ENCODE results near the gene CAMK2D.

Gene CAMK2D

GRCh38 chr4:113781439-113782040 lies 20.0 kb upstream of the CAMK2D start:
- H3K79me1 ChIP-seq (ENCODE audit: low read length): no peaks in the 10 kb centered on the region
- H3K56ac ChIP-seq (ENCODE audit: low read length): no peak overlapping the region
- no peaks in the 10 kb centered on the region for H3K4me1 ChIP-seq (ENCODE audit: control insufficient read depth, low read depth, low read length)
- peak; percentile 20 for DNase-seq
- H4K8ac ChIP-seq (ENCODE audit: low read depth, low read length): no peak overlapping the region
- H2BK15ac ChIP-seq (replicated peaks; ENCODE audit: low read depth): no peak overlapping the region
- H2BK120ac ChIP-seq (ENCODE audit: low read depth, low read length): no peak overlapping the region
- H3K27me3 ChIP-seq (ENCODE audit: insufficient read depth, low read length, poor library complexity): no peaks in the 10 kb centered on the region
- H4K5ac ChIP-seq (ENCODE audit: low read length): no peak overlapping the region
- no peak overlapping the region for H3K9ac ChIP-seq (ENCODE audit: low read length)
- no peak overlapping the region for H2BK5ac ChIP-seq (ENCODE audit: low read length)
- no CpG with 5 or more reads among the region's 2 CpGs for WGBS (ENCODE audit: extremely low coverage, insufficient coverage, low lambda C conversion rate)
- H3K23ac ChIP-seq (ENCODE audit: low read length): no peak overlapping the region
- H3K36me3 ChIP-seq (ENCODE audit: control insufficient read depth, insufficient read depth, low read length): no peaks in the 10 kb centered on the region
- no peaks in the 10 kb centered on the region for H3K79me2 ChIP-seq (ENCODE audit: control insufficient read depth, insufficient read depth, low read length)
- no peak overlapping the region for H3K18ac ChIP-seq (ENCODE audit: low read length)
- no peak overlapping the region for H3K4ac ChIP-seq (ENCODE audit: low read depth, low read length)
- no peak overlapping the region for H2AK5ac ChIP-seq (ENCODE audit: low read length)
- no peak overlapping the region for H3K27ac ChIP-seq (ENCODE audit: low read depth, low read length)
- no peak overlapping the region for H3K4me3 ChIP-seq (ENCODE audit: low read length)
- H3K4me2 ChIP-seq (ENCODE audit: low read length): no peak overlapping the region

GRCh38 chr4:113776679-113777078 lies 15.1 kb upstream of the CAMK2D start:
- Histone ChIP-seq H3K4me1 (ENCODE audit: control insufficient read depth, low read depth, low read length) (no peaks in the 10 kb centered on the region), H3K27ac (ENCODE audit: low read depth, low read length) (no peak overlapping the region), H3K18ac (ENCODE audit: low read length) (no peak overlapping the region), H3K4me2 (ENCODE audit: low read length) (no peak overlapping the region), H2BK120ac (ENCODE audit: low read depth, low read length) (no peak overlapping the region), H3K4ac (ENCODE audit: low read depth, low read length) (no peak overlapping the region), H4K5ac (ENCODE audit: low read length) (no peak overlapping the region), H3K56ac (ENCODE audit: low read length) (no peak overlapping the region), H3K4me3 (ENCODE audit: low read length) (no peak overlapping the region), H2BK5ac (ENCODE audit: low read length) (no peak overlapping the region), H3K36me3 (ENCODE audit: control insufficient read depth, insufficient read depth, low read length) (no peaks in the 10 kb centered on the region), H3K79me1 (ENCODE audit: low read length) (no peaks in the 10 kb centered on the region), H4K8ac (ENCODE audit: low read depth, low read length) (no peak overlapping the region), H3K79me2 (ENCODE audit: control insufficient read depth, insufficient read depth, low read length) (no peaks in the 10 kb centered on the region), H3K27me3 (ENCODE audit: insufficient read depth, low read length, poor library complexity) (no peaks in the 10 kb centered on the region), H3K23ac (ENCODE audit: low read length) (no peak overlapping the region), H2AK5ac (ENCODE audit: low read length) (no peak overlapping the region), H2BK15ac (replicated peaks; ENCODE audit: low read depth) (no peak overlapping the region), H3K9ac (ENCODE audit: low read length) (no peak overlapping the region)
- WGBS (ENCODE audit: extremely low coverage, insufficient coverage, low lambda C conversion rate): no CpG with 5 or more reads among the region's 11 CpGs
- DNase-seq: peak; percentile 33

- H3K9ac ChIP-seq (ENCODE audit: low read length): no peak overlapping the region
- H3K27ac ChIP-seq (ENCODE audit: low read depth, low read length): no peak overlapping the region
- no peak overlapping the region for H4K8ac ChIP-seq (ENCODE audit: low read depth, low read length)
- H3K4me3 ChIP-seq (ENCODE audit: low read length): no peak overlapping the region
- H2BK120ac ChIP-seq (ENCODE audit: low read depth, low read length): no peak overlapping the region
- no peak for DNase-seq
- no peak overlapping the region for H3K56ac ChIP-seq (ENCODE audit: low read length)
- no peak overlapping the region for H4K5ac ChIP-seq (ENCODE audit: low read length)
- no peaks in the 10 kb centered on the region for H3K79me2 ChIP-seq (ENCODE audit: control insufficient read depth, insufficient read depth, low read length)
- H3K23ac ChIP-seq (ENCODE audit: low read length): no peak overlapping the region
- no peak overlapping the region for H2AK5ac ChIP-seq (ENCODE audit: low read length)
- no peaks in the 10 kb centered on the region for H3K27me3 ChIP-seq (ENCODE audit: insufficient read depth, low read length, poor library complexity)
- no peaks in the 10 kb centered on the region for H3K4me1 ChIP-seq (ENCODE audit: control insufficient read depth, low read depth, low read length)
- no peak overlapping the region for H3K4ac ChIP-seq (ENCODE audit: low read depth, low read length)
- no peak overlapping the region for H2BK15ac ChIP-seq (replicated peaks; ENCODE audit: low read depth)
- WGBS (ENCODE audit: extremely low coverage, insufficient coverage, low lambda C conversion rate): no CpG with 5 or more reads among the region's 4 CpGs
- no peak overlapping the region for H3K18ac ChIP-seq (ENCODE audit: low read length)
- H2BK5ac ChIP-seq (ENCODE audit: low read length): no peak overlapping the region
- H3K4me2 ChIP-seq (ENCODE audit: low read length): no peak overlapping the region
- no peaks in the 10 kb centered on the region for H3K36me3 ChIP-seq (ENCODE audit: control insufficient read depth, insufficient read depth, low read length)
- H3K79me1 ChIP-seq (ENCODE audit: low read length): no peaks in the 10 kb centered on the region
Observed at GRCh38 chr4:113776016-113776415, 14.5 kb upstream of the CAMK2D start.

GRCh38 chr4:113773756-113774155 lies 12.2 kb upstream of the CAMK2D start:
- Histone ChIP-seq H3K56ac (ENCODE audit: low read length) (no peak overlapping the region), H3K23ac (ENCODE audit: low read length) (no peak overlapping the region), H4K5ac (ENCODE audit: low read length) (no peak overlapping the region), H3K18ac (ENCODE audit: low read length) (no peak overlapping the region), H3K27ac (ENCODE audit: low read depth, low read length) (no peak overlapping the region), H3K79me1 (ENCODE audit: low read length) (no peaks in the 10 kb centered on the region), H3K27me3 (ENCODE audit: insufficient read depth, low read length, poor library complexity) (no peaks in the 10 kb centered on the region), H3K4me2 (ENCODE audit: low read length) (no peak overlapping the region), H3K36me3 (ENCODE audit: control insufficient read depth, insufficient read depth, low read length) (no peaks in the 10 kb centered on the region), H3K9ac (ENCODE audit: low read length) (no peak overlapping the region), H2AK5ac (ENCODE audit: low read length) (no peak overlapping the region), H3K79me2 (ENCODE audit: control insufficient read depth, insufficient read depth, low read length) (no peaks in the 10 kb centered on the region), H3K4ac (ENCODE audit: low read depth, low read length) (no peak overlapping the region), H2BK120ac (ENCODE audit: low read depth, low read length) (no peak overlapping the region), H3K4me3 (ENCODE audit: low read length) (no peak overlapping the region), H2BK5ac (ENCODE audit: low read length) (no peak overlapping the region), H3K4me1 (ENCODE audit: control insufficient read depth, low read depth, low read length) (no peaks in the 10 kb centered on the region), H4K8ac (ENCODE audit: low read depth, low read length) (no peak overlapping the region), H2BK15ac (replicated peaks; ENCODE audit: low read depth) (no peak overlapping the region)
- no CpG with 5 or more reads among the region's 3 CpGs for WGBS (ENCODE audit: extremely low coverage, insufficient coverage, low lambda C conversion rate)
- DNase-seq: no peak

GRCh38 chr4:113773014-113773413 lies 11.5 kb upstream of the CAMK2D start:
- Histone ChIP-seq H2AK5ac (ENCODE audit: low read length) (no peak overlapping the region), H4K8ac (ENCODE audit: low read depth, low read length) (no peak overlapping the region), H2BK15ac (replicated peaks; ENCODE audit: low read depth) (no peak overlapping the region), H3K23ac (ENCODE audit: low read length) (no peak overlapping the region), H3K9ac (ENCODE audit: low read length) (no peak overlapping the region), H3K18ac (ENCODE audit: low read length) (no peak overlapping the region), H3K27me3 (ENCODE audit: insufficient read depth, low read length, poor library complexity) (no peaks in the 10 kb centered on the region), H3K36me3 (ENCODE audit: control insufficient read depth, insufficient read depth, low read length) (no peaks in the 10 kb centered on the region), H3K27ac (ENCODE audit: low read depth, low read length) (no peak overlapping the region), H4K5ac (ENCODE audit: low read length) (no peak overlapping the region), H3K4me2 (ENCODE audit: low read length) (no peak overlapping the region), H3K56ac (ENCODE audit: low read length) (no peak overlapping the region), H3K4me1 (ENCODE audit: control insufficient read depth, low read depth, low read length) (no peaks in the 10 kb centered on the region), H3K79me2 (ENCODE audit: control insufficient read depth, insufficient read depth, low read length) (no peaks in the 10 kb centered on the region), H3K4me3 (ENCODE audit: low read length) (no peak overlapping the region), H2BK5ac (ENCODE audit: low read length) (no peak overlapping the region), H3K4ac (ENCODE audit: low read depth, low read length) (no peak overlapping the region), H3K79me1 (ENCODE audit: low read length) (no peaks in the 10 kb centered on the region), H2BK120ac (ENCODE audit: low read depth, low read length) (no peak overlapping the region)
- no CpG with 5 or more reads among the region's 14 CpGs for WGBS (ENCODE audit: extremely low coverage, insufficient coverage, low lambda C conversion rate)
- DNase-seq: no peak

GRCh38 chr4:113772319-113772718 lies 10.8 kb upstream of the CAMK2D start:
- H3K79me1 ChIP-seq (ENCODE audit: low read length): no peaks in the 10 kb centered on the region

More at GRCh38 chr4:113772319-113772718, 10.8 kb upstream of the CAMK2D start:
- Histone ChIP-seq H3K18ac (ENCODE audit: low read length) (no peak overlapping the region), H3K36me3 (ENCODE audit: control insufficient read depth, insufficient read depth, low read length) (no peaks in the 10 kb centered on the region), H3K27ac (ENCODE audit: low read depth, low read length) (no peak overlapping the region), H2BK120ac (ENCODE audit: low read depth, low read length) (no peak overlapping the region), H3K9ac (ENCODE audit: low read length) (no peak overlapping the region), H2AK5ac (ENCODE audit: low read length) (no peak overlapping the region), H4K5ac (ENCODE audit: low read length) (no peak overlapping the region), H3K56ac (ENCODE audit: low read length) (no peak overlapping the region), H3K23ac (ENCODE audit: low read length) (no peak overlapping the region), H3K27me3 (ENCODE audit: insufficient read depth, low read length, poor library complexity) (no peaks in the 10 kb centered on the region), H3K4me3 (ENCODE audit: low read length) (no peak overlapping the region), H4K8ac (ENCODE audit: low read depth, low read length) (no peak overlapping the region), H3K4me2 (ENCODE audit: low read length) (no peak overlapping the region), H3K4me1 (ENCODE audit: control insufficient read depth, low read depth, low read length) (no peaks in the 10 kb centered on the region), H3K4ac (ENCODE audit: low read depth, low read length) (no peak overlapping the region), H3K79me2 (ENCODE audit: control insufficient read depth, insufficient read depth, low read length) (no peaks in the 10 kb centered on the region), H2BK5ac (ENCODE audit: low read length) (no peak overlapping the region), H2BK15ac (replicated peaks; ENCODE audit: low read depth) (no peak overlapping the region)
- no CpG with 5 or more reads among the region's 22 CpGs for WGBS (ENCODE audit: extremely low coverage, insufficient coverage, low lambda C conversion rate)
- DNase-seq: no peak

All from mesendoderm (in vitro differentiated cells).